GM19238 (cell line): ENCODE measurements around the gene TESK2.
"Not testable (repeated sequence)": the region's sequence is repeated elsewhere in the genome, so short reads cannot be mapped to it uniquely, and the experiment has no call there.

Experiments
- DNase-seq: peaks from one replicate; pipeline ENCODE4 v3.0.0; 2011; ENCODE audit warnings: low spot score; ENCODE audit not compliant: insufficient read length

The TESK2 gene

GRCh38 chr1:45474194-45474593 is 16.8 kb downstream of the TESK2 start:
- DNase-seq = not testable (repeated sequence)

GRCh38 chr1:45473302-45473701 is 17.7 kb downstream of the TESK2 start:
- DNase-seq = no peak

GRCh38 chr1:45470306-45470798 is 20.6 kb downstream of the TESK2 start:
- no peak for DNase-seq

GRCh38 chr1:45467353-45467752 is 23.6 kb downstream of the TESK2 start:
- DNase-seq = not testable (repeated sequence)

GRCh38 chr1:45465277-45465676 is 25.7 kb downstream of the TESK2 start:
- no peak for DNase-seq

- DNase-seq = no peak
Measured at GRCh38 chr1:45458894-45459293, 32.1 kb downstream of the TESK2 start.

GRCh38 chr1:45456531-45456930 is 34.4 kb downstream of the TESK2 start:
- no peak for DNase-seq

GRCh38 chr1:45455162-45455561 is 35.8 kb downstream of the TESK2 start:
- DNase-seq = no peak

GRCh38 chr1:45454464-45454863 is 36.5 kb downstream of the TESK2 start:
- DNase-seq = no peak

- DNase-seq = no peak
Measured at GRCh38 chr1:45452503-45452902, 38.5 kb downstream of the TESK2 start.

GRCh38 chr1:45448357-45448756 is 42.6 kb downstream of the TESK2 start:
- DNase-seq = no peak

GRCh38 chr1:45446950-45447672 is 43.9 kb downstream of the TESK2 start:
- DNase-seq = no peak

GRCh38 chr1:45446530-45446929 is 44.4 kb downstream of the TESK2 start:
- no peak for DNase-seq

GRCh38 chr1:45444609-45445131 is 46.3 kb downstream of the TESK2 start:
- DNase-seq = no peak

GRCh38 chr1:45443580-45444446 is 47.1 kb downstream of the TESK2 start:
- DNase-seq = no peak

- DNase-seq = no peak
Measured at GRCh38 chr1:45442272-45442671, 48.7 kb downstream of the TESK2 start.

GRCh38 chr1:45437323-45437722 is 53.6 kb downstream of the TESK2 start:
- no peak for DNase-seq

- no peak for DNase-seq
Measured at GRCh38 chr1:45430490-45430889, 60.5 kb downstream of the TESK2 start.

GRCh38 chr1:45429561-45430159 is 61.3 kb downstream of the TESK2 start:
- no peak for DNase-seq

- DNase-seq = no peak
Measured at GRCh38 chr1:45423906-45424678, 66.9 kb downstream of the TESK2 start.

- DNase-seq = no peak
Measured at GRCh38 chr1:45421935-45422334, 69.0 kb downstream of the TESK2 start.
